Measurements from ENCODE around the gene OAF. TPM values are rescaled to one million over a fixed set of nuclear protein-coding genes. Genes with fewer than 3 reads are reported as not detected.
A peak's percentile ranks its signal among the peaks of the same experiment; 100 is the strongest.

The OAF gene
- total RNA-seq, 1 donor, result 13.3 TPM

DNA sequence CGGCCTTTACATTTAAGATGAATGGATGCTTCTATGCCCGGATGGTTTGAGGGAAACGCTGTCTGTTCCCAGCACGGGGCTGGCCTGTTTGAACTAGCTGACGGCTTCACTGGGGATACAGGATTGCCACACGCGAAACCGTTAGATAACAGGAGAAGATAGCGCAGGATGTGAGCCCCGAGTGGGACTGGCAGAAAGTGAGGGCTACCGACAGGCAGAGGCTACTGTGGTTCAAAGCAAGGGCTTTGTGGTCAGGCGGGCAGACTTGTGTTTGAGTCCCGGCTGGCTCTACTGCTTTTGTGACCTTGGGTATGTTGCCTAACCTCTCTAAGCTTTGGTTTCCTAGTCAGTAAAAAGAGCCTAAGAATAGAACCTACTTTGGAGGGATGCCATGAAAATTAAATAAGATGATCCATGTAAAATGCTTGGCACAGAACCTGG is 2.8 kb upstream of the OAF start:
- H3K4me1 ChIP-seq (ENCODE audit: insufficient read depth, low read length), result peaks cover 54% of the 10 kb centered on the region
- H3K27me3 ChIP-seq (ENCODE audit: insufficient read depth, low read length), result peaks cover 2% of the 10 kb centered on the region
- H3K4me3 ChIP-seq (ENCODE audit: low read length), result no peak overlapping the region
- H3K9me3 ChIP-seq (ENCODE audit: low read depth, low read length), result no peaks in the 10 kb centered on the region

DNA sequence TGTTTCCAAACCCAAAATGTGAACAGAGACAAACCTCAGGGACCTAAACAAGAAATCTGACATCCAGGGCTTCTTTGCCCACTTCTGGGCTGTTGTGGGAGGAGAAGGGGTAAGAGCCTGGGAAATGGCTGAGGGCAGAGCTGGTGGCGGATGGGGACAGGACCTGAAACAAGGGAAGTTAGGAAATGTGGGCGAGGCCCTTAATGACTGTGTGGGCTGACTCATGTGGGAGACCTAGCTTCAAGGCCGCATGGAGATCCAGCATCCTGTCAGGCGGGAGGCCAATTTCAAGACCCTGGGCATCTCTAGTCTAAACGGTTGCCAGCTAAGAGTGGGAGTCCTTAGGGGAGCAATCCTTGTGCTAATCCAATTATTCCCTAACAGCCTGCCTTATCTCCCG is 2.1 kb upstream of the OAF start:
- H3K4me3 ChIP-seq (ENCODE audit: low read length), result no peak overlapping the region
- H3K27me3 ChIP-seq (ENCODE audit: insufficient read depth, low read length), result peaks cover 2% of the 10 kb centered on the region

DNA sequence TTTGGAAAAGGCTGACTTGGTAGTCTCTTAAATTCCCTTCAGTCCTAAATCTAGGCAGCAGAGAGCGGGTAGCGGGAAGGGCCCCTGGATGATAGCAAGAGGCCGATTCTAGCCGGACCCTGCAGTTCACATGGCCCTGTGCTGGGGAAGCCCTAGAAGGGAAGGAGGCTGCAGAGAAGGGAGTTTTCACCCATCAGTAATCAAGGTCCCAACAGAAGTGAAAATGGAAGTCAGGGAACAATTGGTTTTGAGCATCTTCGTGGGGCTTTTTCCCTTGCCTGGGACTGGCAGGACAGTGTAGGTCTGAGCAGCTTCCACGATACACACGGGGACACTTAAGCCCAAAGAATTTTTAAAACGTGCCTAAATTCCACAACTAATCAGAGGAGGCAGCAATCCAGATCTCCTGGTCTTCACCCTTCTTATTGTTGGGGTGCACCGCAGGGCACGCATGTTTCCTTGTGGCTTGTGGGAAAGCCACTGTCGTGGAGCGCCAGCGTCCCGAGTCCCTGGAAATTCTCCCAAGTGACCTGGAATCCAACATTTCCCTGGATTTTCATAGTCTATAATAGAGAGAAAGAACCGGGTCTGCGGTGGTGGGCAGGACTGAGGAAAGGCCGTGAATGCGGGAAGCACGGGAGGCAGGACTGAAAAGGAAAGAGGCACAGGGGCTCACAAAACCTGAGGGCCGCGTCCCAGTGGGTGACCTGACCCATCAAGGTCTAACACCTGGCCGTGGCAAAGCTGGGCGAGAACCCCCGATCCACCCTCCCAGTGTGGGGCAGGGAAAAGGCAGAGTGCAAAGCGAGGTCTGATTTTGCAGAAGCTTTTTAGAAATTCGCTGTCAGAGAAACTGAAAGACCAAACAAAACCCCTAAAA is 846 bp upstream of the OAF start:
- H3K4me1 ChIP-seq (ENCODE audit: insufficient read depth, low read length), result peaks cover 54% of the 10 kb centered on the region
- H3K4me3 ChIP-seq (ENCODE audit: low read length), result peak overlapping the region; percentile 51
- no peaks in the 10 kb centered on the region for H3K9me3 ChIP-seq (ENCODE audit: low read depth, low read length)
- H3K27me3 ChIP-seq (ENCODE audit: insufficient read depth, low read length), result peaks cover 2% of the 10 kb centered on the region

More for the DNA sequence above, 2.1 kb upstream of the OAF start:
- H3K4me1 ChIP-seq (ENCODE audit: insufficient read depth, low read length), result peaks cover 54% of the 10 kb centered on the region
- no peaks in the 10 kb centered on the region for H3K9me3 ChIP-seq (ENCODE audit: low read depth, low read length)

DNA sequence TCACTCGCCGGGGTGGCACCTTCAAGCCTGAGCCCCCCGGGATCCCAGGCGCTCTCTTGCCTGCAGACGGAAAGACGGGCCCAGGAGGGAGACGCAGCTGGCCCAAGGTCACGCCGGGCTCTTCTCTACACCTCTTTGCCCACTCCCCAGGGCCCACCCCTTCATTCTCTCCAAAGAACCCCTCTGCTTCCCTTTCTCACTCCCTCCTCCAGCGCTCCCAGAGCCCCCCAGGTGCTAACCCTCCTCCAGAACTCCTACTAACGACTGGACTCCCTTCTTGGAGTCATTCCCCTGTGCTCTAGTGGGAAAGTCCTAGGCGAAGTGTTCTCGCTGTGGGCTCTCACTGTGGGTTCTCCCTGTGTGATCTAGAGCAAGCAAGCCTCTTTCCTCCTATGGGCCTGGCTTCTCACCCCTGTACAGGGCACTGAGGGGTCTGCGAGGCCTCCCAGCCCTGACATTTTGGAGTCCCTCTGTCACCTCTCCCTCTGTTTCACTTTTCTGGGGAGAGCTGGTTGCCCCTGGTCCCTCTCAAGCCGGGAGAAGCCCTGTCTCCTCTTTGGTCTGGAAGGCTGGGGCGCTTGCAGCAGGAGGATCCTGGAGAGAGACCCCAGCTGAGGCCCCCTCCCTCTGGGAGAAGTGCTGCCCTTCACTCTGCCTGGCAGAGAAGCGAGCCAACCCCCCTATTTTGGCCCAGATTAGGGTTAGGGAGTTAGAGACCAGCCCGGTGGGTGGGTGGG is 858 bp downstream of the OAF start:
- no peaks in the 10 kb centered on the region for H3K9me3 ChIP-seq (ENCODE audit: low read depth, low read length)
- H3K27me3 ChIP-seq (ENCODE audit: insufficient read depth, low read length), result peaks cover 2% of the 10 kb centered on the region
- H3K4me3 ChIP-seq (ENCODE audit: low read length), result peak overlapping the region; percentile 51
- peaks cover 51% of the 10 kb centered on the region for H3K4me1 ChIP-seq (ENCODE audit: insufficient read depth, low read length)

DNA sequence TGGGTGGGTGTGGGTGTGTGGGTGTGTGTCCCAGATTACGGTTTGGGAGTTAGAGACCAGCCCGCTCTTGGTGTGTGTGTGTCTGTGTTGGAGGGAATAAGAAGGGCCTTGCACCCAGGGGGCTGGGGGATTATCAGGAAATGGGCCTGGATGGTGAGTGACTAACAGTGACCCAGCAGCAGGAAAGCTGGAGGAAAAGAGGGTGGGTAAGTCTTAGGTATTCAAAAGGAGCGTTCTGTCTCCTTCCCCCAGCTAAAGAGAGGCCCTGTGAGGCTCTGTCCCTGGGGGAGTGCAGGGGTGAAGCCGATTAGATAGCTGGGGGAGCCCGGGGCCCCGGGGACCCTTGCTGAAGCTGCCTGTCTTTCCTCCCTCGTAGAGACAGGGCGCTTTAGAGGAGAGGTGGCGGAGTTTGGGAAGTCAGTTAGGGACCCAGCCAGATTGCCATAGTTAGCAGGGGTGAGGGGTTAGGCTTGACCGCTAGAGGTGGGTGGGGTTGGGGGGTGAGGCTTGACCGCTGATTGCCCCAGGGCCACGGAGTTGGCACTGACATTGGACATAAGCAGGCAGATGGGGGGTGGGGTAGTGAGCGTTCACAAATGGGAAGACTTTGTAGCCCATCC is 1.5 kb downstream of the OAF start:
- Histone ChIP-seq H3K9me3 (ENCODE audit: low read depth, low read length) (no peaks in the 10 kb centered on the region), H3K27me3 (ENCODE audit: insufficient read depth, low read length) (peaks cover 2% of the 10 kb centered on the region), H3K4me3 (ENCODE audit: low read length) (no peak overlapping the region), H3K4me1 (ENCODE audit: insufficient read depth, low read length) (peaks cover 46% of the 10 kb centered on the region)

DNA sequence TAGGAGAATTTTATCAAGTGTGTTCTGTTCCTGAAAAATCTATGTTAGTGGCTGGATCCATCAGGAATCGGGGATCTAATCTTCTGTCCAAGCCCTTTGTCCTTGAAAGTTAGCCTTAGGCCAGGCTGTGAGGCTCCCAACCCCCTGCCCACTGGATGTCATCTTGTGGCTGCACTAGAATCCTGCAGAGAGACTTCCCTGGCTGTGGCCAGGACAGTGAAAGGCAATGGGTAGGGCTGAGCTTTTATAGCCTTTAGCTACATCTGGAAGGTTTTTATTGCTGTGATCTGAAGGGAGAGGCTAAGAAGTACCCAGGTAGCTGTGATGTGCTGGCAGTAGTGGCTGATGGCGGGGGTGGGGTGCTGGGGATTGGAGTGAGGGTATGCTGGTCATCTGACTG is 2.1 kb downstream of the OAF start:
- Histone ChIP-seq H3K27me3 (ENCODE audit: insufficient read depth, low read length) (peaks cover 2% of the 10 kb centered on the region), H3K4me1 (ENCODE audit: insufficient read depth, low read length) (peaks cover 40% of the 10 kb centered on the region), H3K9me3 (ENCODE audit: low read depth, low read length) (no peaks in the 10 kb centered on the region), H3K4me3 (ENCODE audit: low read length) (no peak overlapping the region)

DNA sequence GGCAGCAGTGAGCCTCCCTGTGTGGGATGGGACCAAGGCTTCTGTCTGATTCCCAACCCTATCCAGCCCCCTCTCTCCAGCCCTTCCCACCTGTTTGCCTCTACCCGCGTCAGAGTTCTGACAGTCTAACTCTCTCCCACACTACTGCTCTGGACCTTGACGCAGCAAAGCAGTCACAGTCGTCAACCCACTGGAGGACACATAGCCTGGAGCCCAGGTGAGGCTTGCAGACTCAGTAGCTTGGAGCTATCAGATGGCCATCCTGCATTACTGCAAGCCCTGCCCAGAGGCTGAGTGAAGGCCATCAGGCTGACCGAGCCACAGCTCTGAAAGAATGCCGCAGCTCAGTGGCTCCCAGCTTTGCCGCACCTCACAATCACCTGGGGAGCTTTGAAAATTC is 3.7 kb downstream of the OAF start:
- Histone ChIP-seq H3K9me3 (ENCODE audit: low read depth, low read length) (no peaks in the 10 kb centered on the region), H3K4me1 (ENCODE audit: insufficient read depth, low read length) (peaks cover 23% of the 10 kb centered on the region), H3K27me3 (ENCODE audit: insufficient read depth, low read length) (peaks cover under 1% of the 10 kb centered on the region), H3K4me3 (ENCODE audit: low read length) (no peak overlapping the region)

DNA sequence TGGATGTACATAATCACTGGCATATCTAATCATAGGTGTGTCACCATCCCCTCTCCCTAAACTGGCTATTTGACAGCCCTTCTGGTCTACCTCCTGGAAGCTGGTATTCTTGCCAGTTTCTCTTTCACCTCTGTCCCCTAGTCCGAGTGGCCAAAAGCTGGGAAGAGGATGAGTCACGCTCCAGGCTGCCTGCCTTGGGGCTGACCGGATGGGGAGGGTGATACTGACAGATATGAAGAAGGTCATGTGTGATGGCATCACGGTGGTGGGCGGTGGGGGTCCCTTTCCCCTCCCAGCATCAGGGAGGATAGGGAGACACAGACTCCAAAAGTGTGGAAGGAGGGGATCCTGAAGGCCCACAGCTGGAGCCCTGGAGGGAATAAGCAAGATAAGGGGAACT is 4.8 kb downstream of the OAF start:
- no peak overlapping the region for H3K4me3 ChIP-seq (ENCODE audit: low read length)
- H3K27me3 ChIP-seq (ENCODE audit: insufficient read depth, low read length), result no peaks in the 10 kb centered on the region
- no peaks in the 10 kb centered on the region for H3K9me3 ChIP-seq (ENCODE audit: low read depth, low read length)
- peaks cover 15% of the 10 kb centered on the region for H3K4me1 ChIP-seq (ENCODE audit: insufficient read depth, low read length)

DNA sequence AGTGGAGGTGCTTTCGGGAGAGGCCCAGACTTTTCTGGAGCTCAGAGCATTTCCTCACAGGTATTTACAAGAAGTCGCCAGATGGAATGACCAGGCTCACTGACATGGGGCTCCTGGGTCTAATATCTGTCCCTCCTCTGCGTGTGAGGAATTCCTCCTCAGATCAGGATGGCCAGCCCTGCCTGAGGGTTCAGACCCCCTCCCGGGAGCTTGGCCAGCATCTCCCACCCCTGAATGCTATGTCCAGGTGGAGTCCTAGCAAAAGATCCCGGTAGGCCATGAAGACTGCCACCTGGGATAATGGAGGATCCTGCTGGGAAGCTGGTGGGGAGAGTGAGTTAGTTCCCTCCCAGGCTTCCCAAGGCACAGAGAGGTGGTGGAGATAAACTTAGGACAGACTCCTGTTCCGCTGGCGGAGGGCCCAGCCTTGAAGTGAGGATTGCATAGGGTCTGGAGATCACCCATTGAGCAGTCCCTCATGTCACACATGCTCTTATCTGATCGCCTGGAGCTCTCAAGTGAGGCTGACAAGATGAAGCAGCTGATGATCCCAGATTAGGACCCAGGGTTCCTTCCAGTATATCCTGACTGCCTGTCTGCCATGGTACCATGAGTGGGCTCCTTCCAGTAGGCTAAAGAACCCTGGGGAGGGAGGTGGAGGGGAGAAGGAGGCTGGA is 5.7 kb downstream of the OAF start:
- Histone ChIP-seq H3K27me3 (ENCODE audit: insufficient read depth, low read length) (no peaks in the 10 kb centered on the region), H3K4me3 (ENCODE audit: low read length) (no peak overlapping the region), H3K9me3 (ENCODE audit: low read depth, low read length) (no peaks in the 10 kb centered on the region), H3K4me1 (ENCODE audit: insufficient read depth, low read length) (peaks cover 12% of the 10 kb centered on the region)

DNA sequence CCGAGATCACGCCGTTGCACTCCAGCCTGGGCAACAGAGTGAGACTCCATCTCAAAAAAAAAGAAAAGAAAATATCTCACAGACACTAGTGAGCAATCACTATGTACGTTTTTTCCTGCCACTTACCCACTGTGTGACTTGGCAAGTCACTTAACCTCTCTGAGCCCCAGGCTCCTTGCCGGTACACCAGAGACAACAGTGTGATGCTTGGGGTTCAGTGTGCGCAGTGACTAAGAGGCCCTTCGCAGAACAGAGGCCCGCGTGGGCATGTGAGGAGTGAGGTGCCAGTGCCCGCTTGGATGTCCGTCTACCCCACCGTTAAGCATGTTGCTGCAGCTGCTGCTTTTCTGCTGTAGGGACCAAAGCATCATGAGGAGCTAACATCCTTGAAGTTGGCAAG is 6.7 kb downstream of the OAF start:
- Histone ChIP-seq H3K4me3 (ENCODE audit: low read length) (no peak overlapping the region), H3K27me3 (ENCODE audit: insufficient read depth, low read length) (no peaks in the 10 kb centered on the region), H3K9me3 (ENCODE audit: low read depth, low read length) (no peaks in the 10 kb centered on the region), H3K4me1 (ENCODE audit: insufficient read depth, low read length) (peaks cover 5% of the 10 kb centered on the region)

DNA sequence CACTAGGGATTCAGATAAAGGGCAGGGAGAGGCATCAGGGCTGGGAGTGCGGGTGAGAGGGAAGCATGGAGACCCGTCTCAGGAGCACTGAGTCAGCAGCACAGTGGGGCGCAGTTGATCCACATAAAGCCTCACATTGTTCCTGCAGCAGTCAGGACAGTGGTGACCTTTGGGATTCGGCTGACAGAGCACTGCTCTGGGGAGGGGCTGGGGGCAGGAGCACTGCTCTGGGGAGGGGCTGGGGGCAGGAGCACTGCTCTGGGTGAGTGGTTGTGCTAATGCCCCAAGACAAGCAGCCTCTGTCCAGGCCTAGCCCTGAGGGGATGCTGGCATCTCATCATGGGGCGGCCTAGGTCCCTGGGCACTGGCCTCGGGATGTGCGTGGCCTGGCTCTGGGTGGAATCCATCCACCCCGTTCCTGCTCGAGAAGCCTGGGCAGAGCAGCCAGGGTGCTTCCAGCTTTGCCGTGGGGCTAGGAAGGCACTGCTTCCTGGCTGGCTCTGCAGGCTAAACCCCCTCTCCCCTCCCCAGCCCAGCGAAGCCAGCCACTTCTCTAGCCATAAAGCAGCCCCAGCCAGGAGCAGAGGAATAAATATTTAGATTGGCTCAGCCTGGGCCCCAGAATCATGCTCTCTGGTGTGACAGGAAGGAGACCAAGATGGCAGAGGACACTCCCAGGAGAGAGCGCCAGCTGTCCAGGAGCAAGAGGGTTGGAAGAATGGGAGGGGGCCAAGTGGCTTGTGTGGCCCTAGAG is 7.3 kb downstream of the OAF start:
- no peaks in the 10 kb centered on the region for H3K27me3 ChIP-seq (ENCODE audit: insufficient read depth, low read length)
- H3K4me1 ChIP-seq (ENCODE audit: insufficient read depth, low read length), result peaks cover 3% of the 10 kb centered on the region
- no peak overlapping the region for H3K4me3 ChIP-seq (ENCODE audit: low read length)
- no peaks in the 10 kb centered on the region for H3K9me3 ChIP-seq (ENCODE audit: low read depth, low read length)

DNA sequence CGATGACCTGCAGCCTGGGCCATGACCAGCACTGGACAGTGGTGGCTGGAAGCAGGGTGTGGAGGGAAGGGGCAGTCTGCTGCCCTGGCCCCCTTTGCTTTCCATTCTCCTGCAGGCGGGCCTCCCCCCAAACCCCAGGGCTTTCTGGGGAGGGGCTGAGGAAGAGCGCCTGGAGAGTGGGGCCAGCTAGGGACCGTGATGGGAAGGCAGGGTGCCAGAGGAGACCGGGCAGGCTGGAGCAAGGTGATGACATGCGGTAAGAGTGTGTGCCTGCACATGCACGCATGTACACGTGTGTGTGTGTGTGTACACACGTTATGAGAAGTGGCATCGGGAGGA is 7.8 kb downstream of the OAF start:
- no peak overlapping the region for H3K4me3 ChIP-seq (ENCODE audit: low read length)
- H3K27me3 ChIP-seq (ENCODE audit: insufficient read depth, low read length), result no peaks in the 10 kb centered on the region
- peaks cover 9% of the 10 kb centered on the region for H3K4me1 ChIP-seq (ENCODE audit: insufficient read depth, low read length)
- no peaks in the 10 kb centered on the region for H3K9me3 ChIP-seq (ENCODE audit: low read depth, low read length)

DNA sequence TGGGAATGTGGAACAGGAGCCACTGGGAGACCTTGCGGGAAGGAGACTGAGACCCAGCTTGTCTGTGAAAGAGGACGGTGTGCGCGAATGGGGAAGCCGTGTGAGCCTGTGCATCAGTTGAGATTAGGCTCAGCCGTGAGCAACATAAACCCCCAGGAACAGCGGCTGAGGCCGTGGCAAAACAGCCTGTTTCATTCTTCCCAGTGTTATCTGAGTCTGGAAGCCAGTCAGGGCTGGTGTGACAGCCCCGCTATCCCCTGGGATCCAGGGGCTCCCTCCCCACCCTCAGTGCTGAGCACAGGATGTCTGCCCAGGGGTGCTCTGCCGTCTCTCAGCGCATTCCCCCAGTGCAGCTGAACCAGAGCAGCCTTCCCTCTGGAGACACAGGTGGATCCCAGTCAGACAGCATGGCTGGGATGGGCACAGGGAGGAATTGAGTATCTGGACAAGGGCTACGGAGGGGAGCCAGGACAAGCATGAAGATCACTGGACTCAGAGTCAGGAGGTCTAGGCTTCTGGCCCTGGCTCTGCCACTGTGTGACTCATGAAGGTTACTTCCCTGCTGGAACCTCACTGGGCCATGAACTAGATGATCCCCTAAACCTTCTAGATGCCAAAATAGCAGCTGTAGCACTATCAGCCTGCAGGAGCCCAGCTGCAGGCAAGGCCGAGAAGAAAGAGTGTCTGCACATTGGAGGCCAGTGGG is 8.6 kb downstream of the OAF start:
- peaks cover 16% of the 10 kb centered on the region for H3K4me1 ChIP-seq (ENCODE audit: insufficient read depth, low read length)
- H3K4me3 ChIP-seq (ENCODE audit: low read length), result no peak overlapping the region
- H3K9me3 ChIP-seq (ENCODE audit: low read depth, low read length), result no peaks in the 10 kb centered on the region
- no peaks in the 10 kb centered on the region for H3K27me3 ChIP-seq (ENCODE audit: insufficient read depth, low read length)

All from mononuclear cell (primary cell).